AG04450 (cell line): Measurements from ENCODE around the gene ARMC12. TPM values are rescaled to one million over a fixed set of nuclear protein-coding genes. Genes with fewer than 3 reads are reported as not detected.

Experiments used
- CTCF ChIA-PET: fragments of 300-600, 350-600 bp; formaldehyde crosslinking; extraction: SDS; loops from one replicate; lab custom pipeline; 2022; ENCODE audit warnings: antibody characterized with exemption, inconsistent platforms; lab: Charles Lee
- POLR2A ChIA-PET: fragments of 350-600 bp; formaldehyde crosslinking; extraction: SDS; loops from one replicate; lab custom pipeline; 2021; ENCODE audit warnings: antibody characterized with exemption, inconsistent platforms; lab: Yijun Ruan, JAX
- DNase-seq: peaks from one replicate; pipeline ENCODE4 v3.0.0-alpha.2; 2011; ENCODE audit warnings: low read depth, low spot score
- H3K27ac ChIP-seq: one replicate; pipeline ENCODE4 v1.5.1; 2012; ENCODE audit warnings: low read depth, low read length, control low read depth
- H3K27me3 ChIP-seq: one replicate; pipeline ENCODE4 v1.6.0; 2012; ENCODE audit warnings: low read length; ENCODE audit not compliant: control insufficient read depth, insufficient read depth
- H3K4me3 ChIP-seq: 2 replicates; pipeline ENCODE4 v1.5.1; 2011; ENCODE audit warnings: mild to moderate bottlenecking, low read depth, low read length, control low read depth
- H3K9me3 ChIP-seq: 2 replicates; pipeline ENCODE4 v1.5.1; 2012; ENCODE audit warnings: low read length; ENCODE audit not compliant: control insufficient read depth, insufficient read depth
- polyA plus RNA-seq: library from polyadenylated mRNA; depleted of rRNA; stranded (reverse); fragments of >200 nt; gene quantifications from 2 replicates; pipeline ENCODE4 v1.2.3, GENCODE V29; 2011
- TF ChIP-seq, protein P1 (sequence below): IDR thresholded peaks from 2 replicates; pipeline ENCODE4 v1.5.1; 2011; ENCODE audit warnings: low read depth, low read length, control low read depth, inconsistent platforms

ARMC12 gene
- polyA plus RNA-seq, 1 experiment: 0.53 TPM

DNA sequence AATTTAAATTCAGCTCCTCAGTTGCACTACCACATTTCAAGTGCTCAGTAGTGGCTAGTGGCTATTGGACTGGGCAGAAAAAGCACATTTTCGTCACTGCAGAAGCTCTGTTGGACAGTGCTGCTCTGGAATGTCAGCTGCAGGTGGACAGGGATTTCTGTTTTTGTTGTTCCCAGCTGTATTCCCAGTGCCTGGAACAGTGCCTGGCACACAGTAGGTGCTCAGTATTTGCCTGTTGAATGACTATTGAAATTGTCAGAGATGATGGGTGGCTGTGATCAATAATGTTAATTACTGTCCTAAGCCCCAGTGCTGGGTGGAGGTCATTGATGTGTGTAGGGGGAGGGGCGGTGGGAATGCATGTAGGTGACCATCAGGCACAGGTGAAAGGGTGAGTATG is 49.4 kb downstream of the ARMC12 start:
- H3K27me3 ChIP-seq: peaks cover 54% of the 10 kb centered on the region
- TF ChIP-seq, protein P1, sequence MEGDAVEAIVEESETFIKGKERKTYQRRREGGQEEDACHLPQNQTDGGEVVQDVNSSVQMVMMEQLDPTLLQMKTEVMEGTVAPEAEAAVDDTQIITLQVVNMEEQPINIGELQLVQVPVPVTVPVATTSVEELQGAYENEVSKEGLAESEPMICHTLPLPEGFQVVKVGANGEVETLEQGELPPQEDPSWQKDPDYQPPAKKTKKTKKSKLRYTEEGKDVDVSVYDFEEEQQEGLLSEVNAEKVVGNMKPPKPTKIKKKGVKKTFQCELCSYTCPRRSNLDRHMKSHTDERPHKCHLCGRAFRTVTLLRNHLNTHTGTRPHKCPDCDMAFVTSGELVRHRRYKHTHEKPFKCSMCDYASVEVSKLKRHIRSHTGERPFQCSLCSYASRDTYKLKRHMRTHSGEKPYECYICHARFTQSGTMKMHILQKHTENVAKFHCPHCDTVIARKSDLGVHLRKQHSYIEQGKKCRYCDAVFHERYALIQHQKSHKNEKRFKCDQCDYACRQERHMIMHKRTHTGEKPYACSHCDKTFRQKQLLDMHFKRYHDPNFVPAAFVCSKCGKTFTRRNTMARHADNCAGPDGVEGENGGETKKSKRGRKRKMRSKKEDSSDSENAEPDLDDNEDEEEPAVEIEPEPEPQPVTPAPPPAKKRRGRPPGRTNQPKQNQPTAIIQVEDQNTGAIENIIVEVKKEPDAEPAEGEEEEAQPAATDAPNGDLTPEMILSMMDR: no peak
- DNase-seq: no peak
- peaks cover 11% of the 10 kb centered on the region; the same call in 1 of the 2 replicates for H3K9me3 ChIP-seq
- ChIA-PET POLR2A (interaction anchor here (2.5 kb wide), 1 partner anchor 11 kb away, joined by 20 read pairs; the partner anchor contains the start of gene CLPS), CTCF (no interaction called here)
- H3K4me3 ChIP-seq: no peak overlapping the region
- no peak overlapping the region for H3K27ac ChIP-seq

DNA sequence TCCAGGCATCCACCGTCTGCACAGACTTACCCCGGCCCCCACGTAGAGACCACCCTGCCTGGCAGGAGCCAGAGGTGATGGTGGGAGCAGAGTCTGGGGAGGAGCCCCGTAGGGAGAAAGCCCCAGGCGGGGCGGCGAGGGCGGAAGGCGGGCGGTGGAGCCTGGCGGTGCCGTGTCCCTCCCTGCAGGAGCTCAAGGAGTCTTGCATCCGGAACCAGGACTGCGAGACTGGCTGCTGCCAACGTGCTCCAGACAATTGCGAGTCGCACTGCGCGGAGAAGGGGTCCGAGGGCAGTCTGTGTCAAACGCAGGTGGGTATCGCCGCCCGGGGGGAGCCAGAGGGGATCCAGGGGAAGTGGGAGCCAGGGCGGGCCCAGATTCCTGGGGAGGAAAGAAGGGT is 50.0 kb downstream of the ARMC12 start:
- H3K9me3 ChIP-seq: peaks cover 11% of the 10 kb centered on the region; the same call in 1 of the 2 replicates
- H3K27me3 ChIP-seq: peaks cover 54% of the 10 kb centered on the region
- DNase-seq: no peak
- TF ChIP-seq, protein P1: no peak
- CTCF ChIA-PET: no interaction called here
- POLR2A ChIA-PET: interaction anchor here (2.5 kb wide), 1 partner anchor 11 kb away, joined by 20 read pairs; the partner anchor contains the start of gene CLPS
- H3K4me3 ChIP-seq: no peak overlapping the region
- no peak overlapping the region for H3K27ac ChIP-seq

DNA sequence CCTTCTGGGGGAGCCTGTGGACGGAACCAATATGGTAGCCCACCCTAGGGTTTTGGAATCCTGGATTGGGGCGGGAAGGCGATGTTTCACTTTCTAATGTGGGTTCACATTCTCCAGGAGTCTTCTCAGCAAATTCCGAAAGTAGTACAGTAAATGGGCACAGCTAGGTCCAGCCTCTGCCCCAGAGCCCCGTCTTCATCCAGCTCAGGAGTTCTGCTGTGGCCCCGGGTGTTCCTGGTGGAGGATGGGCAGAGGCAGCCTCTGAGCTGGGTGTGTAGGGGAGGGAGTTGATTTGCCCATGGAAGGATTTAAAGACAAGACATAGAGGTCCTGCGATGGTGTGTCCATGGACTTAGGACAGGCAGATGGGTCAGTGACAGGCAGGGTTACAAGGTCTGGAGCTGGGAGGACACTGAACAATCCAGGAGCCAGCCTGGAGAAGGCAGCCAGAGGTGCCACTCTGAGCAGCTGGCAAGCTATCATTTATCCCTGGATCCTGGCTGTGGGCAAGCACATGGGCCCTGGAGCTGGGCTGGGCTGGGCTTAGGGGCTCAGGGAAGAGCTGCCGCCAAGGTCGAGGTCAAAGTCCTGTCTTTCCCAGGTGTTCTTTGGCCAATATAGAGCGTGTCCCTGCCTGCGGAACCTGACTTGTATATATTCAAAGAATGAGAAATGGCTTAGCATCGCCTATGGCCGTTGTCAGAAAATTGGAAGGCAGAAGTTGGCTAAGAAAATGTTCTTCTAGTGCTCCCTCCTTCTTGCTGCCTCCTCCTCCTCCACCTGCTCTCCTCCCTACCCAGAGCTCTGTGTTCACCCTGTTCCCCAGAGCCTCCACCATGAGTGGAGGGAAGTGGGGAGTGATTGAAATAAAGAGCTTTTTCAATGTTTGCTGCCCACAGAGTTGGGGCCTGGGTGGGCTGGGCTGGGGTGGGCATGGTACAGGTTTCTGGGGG is 50.7 kb downstream of the ARMC12 start:
- no peak overlapping the region for H3K4me3 ChIP-seq
- H3K27ac ChIP-seq: no peak overlapping the region
- TF ChIP-seq, protein P1: no peak
- peaks cover 11% of the 10 kb centered on the region; the same call in 1 of the 2 replicates for H3K9me3 ChIP-seq
- ChIA-PET CTCF (interaction anchor here (0.5 kb wide), 1 partner anchor 217 kb away, joined by 3 read pairs; no protein-coding TSS in a partner anchor), POLR2A (interaction anchor here (2.5 kb wide), 1 partner anchor 10 kb away, joined by 20 read pairs; the partner anchor contains the start of gene CLPS)
- peaks cover 49% of the 10 kb centered on the region for H3K27me3 ChIP-seq
- DNase-seq: no peak

DNA sequence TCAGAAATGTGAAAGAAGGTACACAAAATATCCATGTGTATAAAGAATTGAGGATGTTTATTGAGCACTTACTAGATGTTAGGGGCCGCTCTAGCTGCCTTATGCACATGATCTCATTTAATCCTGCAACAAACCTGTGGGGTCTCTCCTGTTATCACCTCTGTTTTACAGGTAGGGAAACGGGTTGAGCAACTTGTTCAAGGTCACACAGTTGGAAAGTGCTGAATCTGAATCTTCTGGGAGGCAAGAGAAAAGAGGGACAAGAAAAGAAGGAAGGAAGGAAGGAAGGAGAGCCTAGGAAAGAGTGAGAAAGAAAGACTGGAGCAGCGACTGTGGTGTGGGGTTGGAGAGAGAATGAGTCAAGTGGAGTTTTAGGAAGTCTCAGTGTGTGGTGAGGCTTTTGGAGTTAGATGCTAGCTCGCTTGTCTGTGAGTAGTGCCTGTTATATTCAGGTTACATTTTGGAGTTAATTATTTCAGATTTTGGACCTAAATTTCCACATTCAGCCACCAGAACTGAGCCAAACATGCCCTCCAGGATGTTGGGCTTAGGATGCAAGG is 51.7 kb downstream of the ARMC12 start:
- peaks cover 50% of the 10 kb centered on the region for H3K27me3 ChIP-seq

More for the DNA sequence above, 51.7 kb downstream of the ARMC12 start:
- Histone ChIP-seq H3K9me3 (peaks cover 11% of the 10 kb centered on the region; the same call in 1 of the 2 replicates), H3K4me3 (no peak overlapping the region), H3K27ac (no peak overlapping the region)
- ChIA-PET CTCF (no interaction called here), POLR2A (interaction anchor here (2.5 kb wide), 1 partner anchor 9 kb away, joined by 20 read pairs; the partner anchor contains the start of gene CLPS)
- TF ChIP-seq, protein P1: no peak
- no peak for DNase-seq
